Liver (tissue), 9 donors: Measurements from ENCODE around the gene CACNA1E. TPM values are rescaled to one million over a fixed set of nuclear protein-coding genes. Genes with fewer than 3 reads are reported as not detected.

Source experiments
- DNase-seq: peaks from one replicate; pipeline ENCODE4 v3.0.0-alpha.2; 2017; ENCODE audit warnings: low spot score
- H3K27ac ChIP-seq, 2 donors: one replicate each; pipeline ENCODE4 v1.7.0; 2013; ENCODE audit warnings: inconsistent platforms in 2 of 2, low read length in 2 of 2, control low read depth in 1 of 2, low read depth in 1 of 2, mild to moderate bottlenecking in 1 of 2
- H3K27me3 ChIP-seq, 4 donors: one replicate each; pipeline versions ENCODE4 v1.6.1 to v1.7.0; 2013; ENCODE audit warnings: low read length in 3 of 4, inconsistent platforms in 1 of 4, mild to moderate bottlenecking in 1 of 4, moderate library complexity in 1 of 4; ENCODE audit not compliant: control insufficient read depth in 4 of 4, insufficient read depth in 4 of 4
- H3K36me3 ChIP-seq, 4 donors: one replicate each; pipeline versions ENCODE4 v1.6.1 to v1.7.0; 2013; ENCODE audit warnings: low read length in 3 of 4, mild to moderate bottlenecking in 3 of 4, low read depth in 1 of 4, moderate library complexity in 1 of 4; ENCODE audit not compliant: control insufficient read depth in 4 of 4, insufficient read depth in 3 of 4
- H3K4me1 ChIP-seq, 4 donors: one replicate each; pipeline versions ENCODE4 v1.6.1 to v1.7.0; 2013; ENCODE audit warnings: low read length in 3 of 4, mild to moderate bottlenecking in 3 of 4, moderate library complexity in 1 of 4; ENCODE audit not compliant: control insufficient read depth in 4 of 4, insufficient read depth in 4 of 4
- H3K4me3 ChIP-seq, 3 donors: one replicate each; pipeline versions ENCODE4 v1.6.1 to v1.7.0; 2013; ENCODE audit warnings: low read length in 3 of 3, control low read depth in 1 of 3, low read depth in 1 of 3, mild to moderate bottlenecking in 1 of 3
- H3K9ac ChIP-seq, 2 donors: one replicate each; pipeline ENCODE4 v1.7.0; 2013; ENCODE audit warnings: low read length in 2 of 2, mild to moderate bottlenecking in 2 of 2, moderate library complexity in 2 of 2, control low read depth in 1 of 2, low read depth in 1 of 2
- H3K9me3 ChIP-seq, 4 donors: one replicate each; pipeline versions ENCODE4 v1.6.1 to v1.7.0; 2013; ENCODE audit warnings: low read length in 3 of 4; ENCODE audit not compliant: control insufficient read depth in 4 of 4
- EGR1 ChIP-seq, 2 donors: IDR thresholded peaks; 2 replicates each; pipeline ENCODE4 v1.6.1; 2016 to 2018; ENCODE audit warnings: antibody characterized with exemption in 2 of 2, low read depth in 2 of 2
- FOXA1 ChIP-seq: IDR thresholded peaks from 2 replicates; pipeline ENCODE4 v1.6.1; 2016; ENCODE audit warnings: antibody characterized with exemption
- FOXA2 ChIP-seq: IDR thresholded peaks from 2 replicates; pipeline ENCODE4 v1.6.1; 2016; ENCODE audit warnings: antibody characterized with exemption
- HNF4G ChIP-seq: IDR thresholded peaks from 2 replicates; pipeline ENCODE4 v1.6.1; 2016; ENCODE audit warnings: antibody characterized with exemption
- JUND ChIP-seq, 2 donors: IDR thresholded peaks; 2 replicates each; pipeline ENCODE4 v1.6.1; 2016; ENCODE audit warnings: antibody characterized with exemption in 2 of 2
- NR2F2 ChIP-seq: IDR thresholded peaks from 2 replicates; pipeline ENCODE4 v1.6.1; 2016; ENCODE audit warnings: antibody characterized with exemption
- RAD21 ChIP-seq, 2 donors: IDR thresholded peaks; 2 replicates each; pipeline ENCODE4 v1.6.1; 2016; ENCODE audit warnings: antibody characterized with exemption in 2 of 2, mild to moderate bottlenecking in 2 of 2
- RXRA ChIP-seq, 2 donors: IDR thresholded peaks; 2 replicates each; pipeline ENCODE4 v1.6.1; 2017 to 2018; ENCODE audit warnings: antibody characterized with exemption in 2 of 2, mild to moderate bottlenecking in 1 of 2
- TAF1 ChIP-seq: conservative IDR thresholded peaks from 2 replicates; pipeline ENCODE4 v1.6.1; 2016; ENCODE audit warnings: antibody characterized with exemption, mild to moderate bottlenecking
- YY1 ChIP-seq: IDR thresholded peaks from 2 replicates; pipeline ENCODE4 v1.6.1; 2016; ENCODE audit warnings: antibody characterized with exemption, mild to moderate bottlenecking
- WGBS: extraction: QIAGEN DNeasy Blood & Tissue Kit; methylation state at CpG from one replicate; pipeline ENCODE4 v1.1.7; 2013; 5-methylcytosine and 5-hydroxymethylcytosine counted together
- polyA plus RNA-seq, 2 donors: library from polyadenylated mRNA; stranded (reverse) in 1 of 2; unstranded in 1 of 2; fragments of 200-250 nt in 1 of 2; fragments of >200 nt in 1 of 2; fragmentation: Nextera tagmentation in 1 of 2; extraction: Ambion mirVana in 1 of 2; gene quantifications; one replicate each; pipeline versions ENCODE4 v1.2.1 to v1.2.3, GENCODE V29; 2013 to 2015
- total RNA-seq, 2 donors: library from RNA; depleted of rRNA; stranded (reverse); fragments of >200 nt; gene quantifications; one replicate each; pipeline ENCODE4 v1.2.3, GENCODE V29; 2014
- TF ChIP-seq, protein P1 (sequence below): IDR thresholded peaks from 2 replicates; pipeline ENCODE4 v1.6.1; 2016; ENCODE audit warnings: antibody characterized with exemption, mild to moderate bottlenecking
- TF ChIP-seq, protein P2 (sequence below): IDR thresholded peaks from 2 replicates; pipeline ENCODE4 v1.6.1; 2016; ENCODE audit warnings: antibody characterized with exemption
- TF ChIP-seq, protein P3 (sequence below): IDR thresholded peaks from 2 replicates; pipeline ENCODE4 v1.6.1; 2016; ENCODE audit warnings: antibody characterized with exemption
- TF ChIP-seq, protein P4 (sequence below): fragments of 150-350 bp; IDR thresholded peaks from 2 replicates; pipeline ENCODE4 v1.5.1; 2017; ENCODE audit warnings: improper control_type of control experiment, low read depth, low read length; ENCODE audit not compliant: missing input control
- donor health status: healthy.
- donor health status: healthy.
- donor health status: healthy.
- donor health status: healthy.
- donor health status: healthy.

CACNA1E gene
- total and polyA plus RNA-seq, 4 donors, result under 0.01 to 0.08 (median 0.01) TPM; not detected in 1

DNA sequence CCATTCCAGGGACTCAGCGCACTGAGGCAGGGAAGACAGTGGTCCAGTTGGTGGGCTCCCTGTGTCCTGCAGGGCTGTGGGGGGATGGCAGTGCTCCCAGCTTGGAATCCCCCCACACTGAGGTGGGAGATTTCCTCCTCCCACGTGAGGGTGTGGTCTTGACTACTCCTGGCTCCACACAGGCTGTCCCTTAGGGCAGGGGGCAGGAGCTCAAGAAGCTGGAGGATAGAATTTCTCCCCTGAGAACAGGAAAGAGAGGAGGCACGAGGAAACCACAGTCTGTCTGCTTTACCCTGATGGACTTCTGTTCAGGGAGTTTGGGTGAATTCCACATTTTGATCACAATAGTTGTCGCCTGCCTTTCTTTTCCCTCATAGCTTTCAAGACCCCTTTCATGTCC, 62.1 kb downstream of the CACNA1E start:
- no peak overlapping the region for H3K4me3 ChIP-seq
- TF ChIP-seq, protein P1, sequence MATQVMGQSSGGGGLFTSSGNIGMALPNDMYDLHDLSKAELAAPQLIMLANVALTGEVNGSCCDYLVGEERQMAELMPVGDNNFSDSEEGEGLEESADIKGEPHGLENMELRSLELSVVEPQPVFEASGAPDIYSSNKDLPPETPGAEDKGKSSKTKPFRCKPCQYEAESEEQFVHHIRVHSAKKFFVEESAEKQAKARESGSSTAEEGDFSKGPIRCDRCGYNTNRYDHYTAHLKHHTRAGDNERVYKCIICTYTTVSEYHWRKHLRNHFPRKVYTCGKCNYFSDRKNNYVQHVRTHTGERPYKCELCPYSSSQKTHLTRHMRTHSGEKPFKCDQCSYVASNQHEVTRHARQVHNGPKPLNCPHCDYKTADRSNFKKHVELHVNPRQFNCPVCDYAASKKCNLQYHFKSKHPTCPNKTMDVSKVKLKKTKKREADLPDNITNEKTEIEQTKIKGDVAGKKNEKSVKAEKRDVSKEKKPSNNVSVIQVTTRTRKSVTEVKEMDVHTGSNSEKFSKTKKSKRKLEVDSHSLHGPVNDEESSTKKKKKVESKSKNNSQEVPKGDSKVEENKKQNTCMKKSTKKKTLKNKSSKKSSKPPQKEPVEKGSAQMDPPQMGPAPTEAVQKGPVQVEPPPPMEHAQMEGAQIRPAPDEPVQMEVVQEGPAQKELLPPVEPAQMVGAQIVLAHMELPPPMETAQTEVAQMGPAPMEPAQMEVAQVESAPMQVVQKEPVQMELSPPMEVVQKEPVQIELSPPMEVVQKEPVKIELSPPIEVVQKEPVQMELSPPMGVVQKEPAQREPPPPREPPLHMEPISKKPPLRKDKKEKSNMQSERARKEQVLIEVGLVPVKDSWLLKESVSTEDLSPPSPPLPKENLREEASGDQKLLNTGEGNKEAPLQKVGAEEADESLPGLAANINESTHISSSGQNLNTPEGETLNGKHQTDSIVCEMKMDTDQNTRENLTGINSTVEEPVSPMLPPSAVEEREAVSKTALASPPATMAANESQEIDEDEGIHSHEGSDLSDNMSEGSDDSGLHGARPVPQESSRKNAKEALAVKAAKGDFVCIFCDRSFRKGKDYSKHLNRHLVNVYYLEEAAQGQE, result no peak
- no peak for TF ChIP-seq RAD21 (IDR thresholded peaks at IDR 0.05)
- TF ChIP-seq JUND (IDR thresholded peaks at IDR 0.05), result no peak
- no peaks in the 10 kb centered on the region for H3K4me1 ChIP-seq
- 30% methylated on average over 4 of the region's 4 CpGs for WGBS
- no peak overlapping the region for H3K9ac ChIP-seq
- DNase-seq, result no peak
- peaks cover 0 to 4% (median 1%) of the 10 kb centered on the region in 4 donors for H3K27me3 ChIP-seq
- no peaks in the 10 kb centered on the region for H3K9me3 ChIP-seq
- H3K27ac ChIP-seq, result no peak overlapping the region
- H3K36me3 ChIP-seq, result no peaks in the 10 kb centered on the region

DNA sequence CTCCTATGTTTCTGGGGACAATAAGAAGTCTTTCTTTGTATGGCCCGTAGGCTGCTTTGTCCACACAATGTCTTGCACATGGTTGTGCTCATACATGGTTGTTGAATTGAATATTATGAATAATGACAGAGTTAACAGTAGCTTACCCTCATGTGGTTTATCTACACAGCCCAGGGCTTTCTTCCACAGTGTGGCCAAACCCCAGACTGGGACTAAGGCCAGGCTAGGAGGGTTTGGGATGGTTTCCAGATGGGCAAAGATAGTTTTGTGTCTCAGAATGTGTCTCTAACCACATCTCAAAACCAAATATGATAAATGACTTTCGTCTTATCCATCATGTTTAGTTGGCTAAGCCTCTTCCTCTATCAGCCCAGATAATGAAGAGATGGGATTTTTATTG, 65.2 kb downstream of the CACNA1E start:
- no peaks in the 10 kb centered on the region for H3K4me1 ChIP-seq
- 66% methylated on average over 2 of the region's 2 CpGs for WGBS
- TF ChIP-seq HNF4G (no peak), JUND (IDR thresholded peaks at IDR 0.05) (no peak), EGR1 (IDR thresholded peaks at IDR 0.05; ENCODE audit: low read depth in 2 of 2) (no peak), TAF1 (no peak), RXRA (IDR thresholded peaks at IDR 0.05) (no peak), YY1 (no peak), FOXA2 (no peak), NR2F2 (no peak), FOXA1 (no peak)
- TF ChIP-seq, protein P2, sequence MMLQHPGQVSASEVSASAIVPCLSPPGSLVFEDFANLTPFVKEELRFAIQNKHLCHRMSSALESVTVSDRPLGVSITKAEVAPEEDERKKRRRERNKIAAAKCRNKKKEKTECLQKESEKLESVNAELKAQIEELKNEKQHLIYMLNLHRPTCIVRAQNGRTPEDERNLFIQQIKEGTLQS, result no peak
- TF ChIP-seq, protein P3, sequence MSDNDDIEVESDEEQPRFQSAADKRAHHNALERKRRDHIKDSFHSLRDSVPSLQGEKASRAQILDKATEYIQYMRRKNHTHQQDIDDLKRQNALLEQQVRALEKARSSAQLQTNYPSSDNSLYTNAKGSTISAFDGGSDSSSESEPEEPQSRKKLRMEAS, result no peak
- TF ChIP-seq, protein P4, sequence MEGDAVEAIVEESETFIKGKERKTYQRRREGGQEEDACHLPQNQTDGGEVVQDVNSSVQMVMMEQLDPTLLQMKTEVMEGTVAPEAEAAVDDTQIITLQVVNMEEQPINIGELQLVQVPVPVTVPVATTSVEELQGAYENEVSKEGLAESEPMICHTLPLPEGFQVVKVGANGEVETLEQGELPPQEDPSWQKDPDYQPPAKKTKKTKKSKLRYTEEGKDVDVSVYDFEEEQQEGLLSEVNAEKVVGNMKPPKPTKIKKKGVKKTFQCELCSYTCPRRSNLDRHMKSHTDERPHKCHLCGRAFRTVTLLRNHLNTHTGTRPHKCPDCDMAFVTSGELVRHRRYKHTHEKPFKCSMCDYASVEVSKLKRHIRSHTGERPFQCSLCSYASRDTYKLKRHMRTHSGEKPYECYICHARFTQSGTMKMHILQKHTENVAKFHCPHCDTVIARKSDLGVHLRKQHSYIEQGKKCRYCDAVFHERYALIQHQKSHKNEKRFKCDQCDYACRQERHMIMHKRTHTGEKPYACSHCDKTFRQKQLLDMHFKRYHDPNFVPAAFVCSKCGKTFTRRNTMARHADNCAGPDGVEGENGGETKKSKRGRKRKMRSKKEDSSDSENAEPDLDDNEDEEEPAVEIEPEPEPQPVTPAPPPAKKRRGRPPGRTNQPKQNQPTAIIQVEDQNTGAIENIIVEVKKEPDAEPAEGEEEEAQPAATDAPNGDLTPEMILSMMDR, result no peak
- TF ChIP-seq, protein P1, result no peak
- no peaks in the 10 kb centered on the region for H3K36me3 ChIP-seq
- H3K9ac ChIP-seq, result no peak overlapping the region
- peaks cover 0 to 2% (median under 1%) of the 10 kb centered on the region in 4 donors for H3K27me3 ChIP-seq
- H3K27ac ChIP-seq, result no peak overlapping the region
- H3K4me3 ChIP-seq, result no peak overlapping the region
- no peak for DNase-seq
- no peaks in the 10 kb centered on the region for H3K9me3 ChIP-seq
